ENCODE data around the gene ZNF525.
"Not testable (repeated sequence)": the region's sequence is repeated elsewhere in the genome, so short reads cannot be mapped to it uniquely, and the experiment has no call there.

Gene ZNF525

DNA sequence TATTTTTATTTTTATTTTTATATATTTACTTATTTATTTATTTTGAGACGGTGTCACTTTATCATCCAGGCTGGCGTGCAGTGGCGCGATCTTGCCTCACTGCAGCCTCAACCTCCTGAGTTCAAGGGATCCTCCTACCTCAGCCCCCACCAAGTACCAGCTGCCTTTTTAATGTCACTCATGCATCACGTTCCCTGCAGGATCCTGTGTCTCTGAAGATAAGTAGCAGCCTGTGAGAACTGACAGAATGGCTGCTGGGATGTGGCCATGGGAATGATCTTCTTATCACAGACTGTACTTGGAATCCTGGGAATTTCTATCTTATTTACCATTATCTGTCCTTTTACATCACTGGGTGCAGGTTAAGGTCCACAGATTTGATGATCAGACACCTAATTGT is 57.0 kb downstream of the ZNF525 start:
- in situ Hi-C loops (cut with MboI; ENCODE audit: low sequenced_read_pairs) = no loop called here
- Histone ChIP-seq H3K4me1 (no peaks in the 10 kb centered on the region), H3K4me3 (no peak overlapping the region), H3K9me3 (no peaks in the 10 kb centered on the region), H3K36me3 (replicated peaks) (no peaks in the 10 kb centered on the region), H3K27me3 (ENCODE audit: low read depth) (no peaks in the 10 kb centered on the region)
- no peak for DNase-seq (ENCODE audit: low spot score in 2 of 2)

DNA sequence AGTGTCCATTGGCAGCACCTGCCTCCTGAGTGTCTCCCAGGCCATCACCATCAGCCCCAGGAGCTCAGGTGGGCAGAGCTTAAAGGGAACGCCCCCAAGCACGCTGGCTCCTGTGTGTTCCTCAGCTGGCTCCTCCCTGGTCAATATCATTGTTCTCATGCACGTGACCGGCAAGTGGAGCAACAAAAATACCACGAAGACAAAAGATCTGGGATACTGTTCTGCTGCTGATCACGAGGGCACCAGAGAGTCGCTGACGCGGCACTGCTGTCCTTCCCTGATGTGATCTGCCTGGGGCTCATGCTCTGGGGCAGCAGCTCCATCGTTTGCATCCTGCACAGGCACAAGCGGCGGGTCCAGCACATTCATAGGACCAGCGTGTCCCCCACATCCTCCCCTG is 57.6 kb downstream of the ZNF525 start:
- H3K27me3 ChIP-seq (ENCODE audit: low read depth); DNase-seq (ENCODE audit: low spot score in 2 of 2); H3K36me3 ChIP-seq (replicated peaks); H3K4me3 ChIP-seq; H3K4me1 ChIP-seq; in situ Hi-C loops (cut with MboI; ENCODE audit: low sequenced_read_pairs); H3K9me3 ChIP-seq: not testable (repeated sequence)

GRCh38 chr19:53423680-53424079 is 58.2 kb downstream of the ZNF525 start:
- H3K4me3 ChIP-seq; in situ Hi-C loops (cut with MboI; ENCODE audit: low sequenced_read_pairs); H3K36me3 ChIP-seq (replicated peaks); H3K9me3 ChIP-seq; H3K27me3 ChIP-seq (ENCODE audit: low read depth); H3K4me1 ChIP-seq: not testable (repeated sequence)
- DNase-seq (ENCODE audit: low spot score in 2 of 2) = peak in 1 of 2 experiments; percentile 40

DNA sequence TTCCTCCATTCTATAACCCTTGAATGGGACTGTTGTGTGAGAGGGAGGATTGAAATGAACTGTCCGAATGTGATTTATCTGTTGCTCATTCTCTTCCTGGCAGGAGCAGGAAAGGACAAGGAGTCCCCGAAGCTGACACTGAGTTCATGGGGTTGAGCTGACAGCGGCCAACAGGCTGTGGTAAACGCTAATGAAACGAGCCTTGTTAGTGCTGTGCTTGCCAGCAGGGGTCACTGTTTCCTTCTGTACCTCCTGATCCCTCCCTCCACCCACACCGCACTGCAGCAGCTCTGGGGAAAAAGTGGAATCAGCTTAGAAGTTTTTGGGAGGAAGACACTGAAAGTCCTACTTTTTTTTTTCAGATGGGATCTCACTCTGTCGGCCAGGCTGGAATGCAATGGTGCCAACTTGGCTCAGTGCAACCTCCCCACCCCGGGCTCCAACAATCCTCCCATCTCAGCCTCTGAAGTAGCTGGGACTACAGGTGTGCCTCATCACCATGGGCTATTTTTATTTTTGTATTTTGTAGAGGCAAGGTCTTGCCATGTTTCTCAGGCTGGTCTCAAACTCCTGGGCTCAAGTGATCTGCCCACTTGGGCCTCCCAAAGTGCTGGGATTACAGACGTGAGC is 59.6 kb downstream of the ZNF525 start:
- Histone ChIP-seq H3K36me3 (replicated peaks) (no peaks in the 10 kb centered on the region), H3K4me3 (no peak overlapping the region), H3K27me3 (ENCODE audit: low read depth) (no peaks in the 10 kb centered on the region), H3K9me3 (no peaks in the 10 kb centered on the region), H3K4me1 (no peaks in the 10 kb centered on the region)
- in situ Hi-C loops (cut with MboI; ENCODE audit: low sequenced_read_pairs) = loop anchor here (5.0 kb wide), 2 partner anchors 92 to 322 kb away; no protein-coding TSS in a partner anchor
- peak; percentile 58 to 84 for DNase-seq (ENCODE audit: low spot score in 2 of 2)

- peak; percentile 82 to 96 for DNase-seq (ENCODE audit: low spot score in 2 of 2)
- peaks cover 6% of the 10 kb centered on the region for H3K4me1 ChIP-seq
- peaks cover 22% of the 10 kb centered on the region for H3K36me3 ChIP-seq (replicated peaks)
- no peaks in the 10 kb centered on the region for H3K27me3 ChIP-seq (ENCODE audit: low read depth)
- no peaks in the 10 kb centered on the region for H3K9me3 ChIP-seq
- in situ Hi-C loops (cut with MboI; ENCODE audit: low sequenced_read_pairs) = no loop called here
- peak within 1 kb of the TSS; percentile 68 for H3K4me3 ChIP-seq
Measured at GRCh38 chr19:53431399-53432087, 66.0 kb downstream of the ZNF525 start, which contains the start of gene ZNF761. Gene ZNF761 (plus strand): TSS chr19:53431984. CDS start chr19:53447269, 15,285 bp downstream.

DNA sequence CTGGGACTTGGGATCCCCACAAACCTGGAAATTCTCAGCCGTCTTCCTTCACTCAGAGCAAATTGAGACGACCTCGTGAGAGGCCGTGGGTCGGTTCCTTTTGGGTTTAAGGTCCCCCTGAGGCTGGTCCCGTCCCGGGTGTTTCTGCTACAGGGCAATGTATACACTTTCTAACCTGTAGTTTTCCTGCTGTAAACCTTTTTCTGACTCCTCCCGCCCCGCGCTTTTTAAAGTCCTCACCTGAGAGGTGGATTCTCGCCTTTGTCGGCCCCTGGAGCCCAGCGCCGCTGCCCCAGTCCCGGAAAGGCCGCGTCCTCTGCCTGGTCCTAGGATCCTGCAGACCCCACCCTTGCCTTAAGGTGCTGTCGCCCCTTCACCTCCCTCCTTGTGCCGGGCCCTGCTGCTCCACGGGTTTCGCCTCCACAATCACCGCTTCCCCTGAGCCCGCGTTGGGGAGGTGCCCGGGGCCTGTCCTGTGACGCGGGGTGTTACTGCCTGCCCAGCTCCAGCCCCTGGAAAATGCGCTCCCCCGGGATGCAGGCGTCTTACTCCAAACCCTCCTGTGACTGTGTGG is 66.7 kb downstream of the ZNF525 start:
- peak overlapping the region; percentile 68 for H3K4me3 ChIP-seq
- H3K36me3 ChIP-seq (replicated peaks) = peaks cover 25% of the 10 kb centered on the region
- H3K4me1 ChIP-seq = peaks cover 6% of the 10 kb centered on the region
- in situ Hi-C loops (cut with MboI; ENCODE audit: low sequenced_read_pairs) = no loop called here
- peak in 1 of 2 experiments; percentile 61 for DNase-seq (ENCODE audit: low spot score in 2 of 2)
- no peaks in the 10 kb centered on the region for H3K9me3 ChIP-seq
- no peaks in the 10 kb centered on the region for H3K27me3 ChIP-seq (ENCODE audit: low read depth)

All from HAP-1 (cell line).